ENCODE measurements around the gene CCDC13. TPM values are rescaled to one million over a fixed set of nuclear protein-coding genes. Genes with fewer than 3 reads are reported as not detected.
A peak's percentile ranks its signal among the peaks of the same experiment; 100 is the strongest.

The CCDC13 gene
- total RNA-seq, 5 donors from 2014 or later (not counting 1 experiment from before 2014, with no cell fraction given) = 0.28 to 2.1 (median 1.3) TPM; not detected in 1

- no peak overlapping the region for H3K27ac ChIP-seq (ENCODE audit: low read length)
- CTCF ChIA-PET = no interaction called here
- DNase-seq = peak in 2 of 35 experiments; percentile 5 to 13
These were observed 32.2 kb upstream of the CCDC13 start for GRCh38 chr3:42805141-42805821.

GRCh38 chr3:42804831-42805132 lies 31.7 kb upstream of the CCDC13 start:
- ATAC-seq (replicated peaks in 1 of 4) = peak in 2 of 4 experiments; percentile 1 to 7
- DNase-seq = no peak
- H3K27ac ChIP-seq (ENCODE audit: low read length) = peak overlapping the region; percentile 74
- Mint-ChIP-seq H3K36me3 (no peaks in the 10 kb centered on the region), H3K27me3 (peaks cover 14 to 26% of the 10 kb centered on the region in 2 donors), H3K27ac (peak overlapping the region in 1 of 2 donors; percentile 92), H3K9me3 (no peaks in the 10 kb centered on the region), H3K4me1 (peaks cover 44 to 48% (median 47%) of the 10 kb centered on the region in 3 donors), H3K4me3 (peak overlapping the region; percentile 96 to 97 (median 97))
- WGBS (ENCODE audit: insufficient coverage) = 0% methylated on average over 3 of the region's 13 CpGs
- H3K36me3 ChIP-seq (ENCODE audit: control insufficient read depth in 2 of 2, extremely low read depth in 1 of 2, insufficient read depth in 1 of 2, low read length in 1 of 2) = no peaks in the 10 kb centered on the region
- H3K9me3 ChIP-seq = no peaks in the 10 kb centered on the region
- peaks cover 18 to 19% of the 10 kb centered on the region in 2 experiments for H3K4me1 ChIP-seq (ENCODE audit: control insufficient read depth in 1 of 2, extremely low read depth in 1 of 2, insufficient read depth in 2 of 2, low read length in 2 of 2)
- ChIA-PET CTCF (interaction anchor here in 1 of 2 donors (0.7 kb wide), 1 partner anchor 16 kb away, joined by 3 read pairs; no protein-coding TSS in a partner anchor), POLR2A (interaction anchor here (0.5 kb wide), 2 partner anchors 21 to 492 kb away, joined by 3 read pairs; no protein-coding TSS in a partner anchor)
- peak overlapping the region; percentile 75 to 91 for H3K4me3 ChIP-seq (ENCODE audit: control insufficient read depth in 1 of 2, extremely low read depth in 1 of 2, low read length in 1 of 2)
- peaks cover 0 to 8% of the 10 kb centered on the region in 2 experiments for H3K27me3 ChIP-seq (replicated peaks in 1 of 2; ENCODE audit: control insufficient read depth in 2 of 2, extremely low read depth in 1 of 2, insufficient read depth in 2 of 2, low read length in 1 of 2)

More at GRCh38 chr3:42805141-42805821, 32.2 kb upstream of the CCDC13 start:
- Mint-ChIP-seq H3K27me3 (peaks cover 14 to 26% of the 10 kb centered on the region in 2 donors), H3K9me3 (no peaks in the 10 kb centered on the region), H3K4me1 (peaks cover 39 to 44% (median 43%) of the 10 kb centered on the region in 3 donors), H3K4me3 (peak overlapping the region; percentile 96 to 97 (median 97)), H3K36me3 (no peaks in the 10 kb centered on the region), H3K27ac (peak overlapping the region in 1 of 2 donors; percentile 28)
- ATAC-seq (replicated peaks in 1 of 4) = no peak
- POLR2A ChIA-PET = interaction anchor here (0.5 kb wide), 2 partner anchors 20 to 491 kb away, joined by 3 read pairs; no protein-coding TSS in a partner anchor
- Histone ChIP-seq H3K27me3 (replicated peaks in 1 of 2; ENCODE audit: control insufficient read depth in 2 of 2, extremely low read depth in 1 of 2, insufficient read depth in 2 of 2, low read length in 1 of 2) (peaks cover 0 to 8% of the 10 kb centered on the region in 2 experiments), H3K36me3 (ENCODE audit: control insufficient read depth in 2 of 2, extremely low read depth in 1 of 2, insufficient read depth in 1 of 2, low read length in 1 of 2) (no peaks in the 10 kb centered on the region), H3K4me1 (ENCODE audit: control insufficient read depth in 1 of 2, extremely low read depth in 1 of 2, insufficient read depth in 2 of 2, low read length in 2 of 2) (peaks cover 15 to 17% of the 10 kb centered on the region in 2 experiments), H3K9me3 (no peaks in the 10 kb centered on the region), H3K4me3 (ENCODE audit: control insufficient read depth in 1 of 2, extremely low read depth in 1 of 2, low read length in 1 of 2) (peak overlapping the region; percentile 75 to 91)
- WGBS (ENCODE audit: insufficient coverage) = 76% methylated on average over 16 of the region's 23 CpGs

- H3K27me3 ChIP-seq (replicated peaks in 1 of 2; ENCODE audit: control insufficient read depth in 2 of 2, extremely low read depth in 1 of 2, insufficient read depth in 2 of 2, low read length in 1 of 2) = peaks cover 0 to 8% of the 10 kb centered on the region in 2 experiments
- peak; percentile 99 to 100 (median 99) for ATAC-seq (replicated peaks in 1 of 4)
- H3K27me3 Mint-ChIP-seq = peaks cover 14 to 23% of the 10 kb centered on the region in 2 donors
- peak within 1 kb of the TSS; percentile 96 to 97 (median 97) for H3K4me3 Mint-ChIP-seq
- 1% methylated on average over 58 of the region's 63 CpGs for WGBS (ENCODE audit: insufficient coverage)
- no peaks in the 10 kb centered on the region for H3K9me3 ChIP-seq
- no peaks in the 10 kb centered on the region for H3K36me3 Mint-ChIP-seq
- H3K4me3 ChIP-seq (ENCODE audit: control insufficient read depth in 1 of 2, extremely low read depth in 1 of 2, low read length in 1 of 2) = peak within 1 kb of the TSS; percentile 75 to 91
- peak within 1 kb of the TSS; percentile 89 to 92 for H3K27ac Mint-ChIP-seq
- ChIA-PET CTCF (interaction anchor here in 1 of 2 donors (0.7 to 1.1 kb wide), 2 partner anchors 16 to 27 kb away, joined by 3 read pairs; no protein-coding TSS in a partner anchor), POLR2A (interaction anchor here (0.5 kb wide), 2 partner anchors 21 to 492 kb away, joined by 3 read pairs; no protein-coding TSS in a partner anchor)
- no peaks in the 10 kb centered on the region for H3K36me3 ChIP-seq (ENCODE audit: control insufficient read depth in 2 of 2, extremely low read depth in 1 of 2, insufficient read depth in 1 of 2, low read length in 1 of 2)
- peak within 1 kb of the TSS; percentile 74 for H3K27ac ChIP-seq (ENCODE audit: low read length)
- H3K4me1 Mint-ChIP-seq = peaks cover 49 to 52% (median 51%) of the 10 kb centered on the region in 3 donors
- peaks cover 18 to 19% of the 10 kb centered on the region in 2 experiments for H3K4me1 ChIP-seq (ENCODE audit: control insufficient read depth in 1 of 2, extremely low read depth in 1 of 2, insufficient read depth in 2 of 2, low read length in 2 of 2)
- no peaks in the 10 kb centered on the region for H3K9me3 Mint-ChIP-seq
- DNase-seq = peak; percentile 83 to 96 (median 90)
These were observed 31.2 kb upstream of the CCDC13 start, which contains the start of gene HIGD1A for GRCh38 chr3:42804106-42804830. Gene HIGD1A, minus strand, starts transcription at chr3:42804490. Its CDS starts 10,237 bp downstream, at chr3:42794253.

GRCh38 chr3:42803414-42804105 lies 30.5 kb upstream of the CCDC13 start:
- Mint-ChIP-seq H3K36me3 (no peaks in the 10 kb centered on the region), H3K4me3 (peak overlapping the region; percentile 96 to 97 (median 97)), H3K4me1 (peaks cover 49 to 52% (median 51%) of the 10 kb centered on the region in 3 donors), H3K9me3 (no peaks in the 10 kb centered on the region), H3K27me3 (peaks cover 14 to 20% of the 10 kb centered on the region in 2 donors), H3K27ac (peak overlapping the region; percentile 89 to 92)
- H3K9me3 ChIP-seq = no peaks in the 10 kb centered on the region
- peaks cover 18 to 19% of the 10 kb centered on the region in 2 experiments for H3K4me1 ChIP-seq (ENCODE audit: control insufficient read depth in 1 of 2, extremely low read depth in 1 of 2, insufficient read depth in 2 of 2, low read length in 2 of 2)
- peak in 13 of 35 experiments; percentile 2 to 47 (median 7) for DNase-seq
- H3K4me3 ChIP-seq (ENCODE audit: control insufficient read depth in 1 of 2, extremely low read depth in 1 of 2, low read length in 1 of 2) = peak overlapping the region; percentile 75 to 91
- POLR2A ChIA-PET = no interaction called here
- H3K27me3 ChIP-seq (replicated peaks in 1 of 2; ENCODE audit: control insufficient read depth in 2 of 2, extremely low read depth in 1 of 2, insufficient read depth in 2 of 2, low read length in 1 of 2) = peaks cover 0 to 8% of the 10 kb centered on the region in 2 experiments
- ATAC-seq (replicated peaks in 1 of 4) = peak; percentile 12 to 28 (median 19)
- H3K36me3 ChIP-seq (ENCODE audit: control insufficient read depth in 2 of 2, extremely low read depth in 1 of 2, insufficient read depth in 1 of 2, low read length in 1 of 2) = no peaks in the 10 kb centered on the region
- 5% methylated on average over 33 of the region's 33 CpGs for WGBS (ENCODE audit: insufficient coverage)
- CTCF ChIA-PET = interaction anchor here in 1 of 2 donors (0.9 to 1.1 kb wide), 2 partner anchors 23 to 28 kb away, joined by 3 read pairs; no protein-coding TSS in a partner anchor
- peak overlapping the region; percentile 74 for H3K27ac ChIP-seq (ENCODE audit: low read length)

GRCh38 chr3:42802876-42803413 lies 29.9 kb upstream of the CCDC13 start:
- peaks cover 0 to 8% of the 10 kb centered on the region in 2 experiments for H3K27me3 ChIP-seq (replicated peaks in 1 of 2; ENCODE audit: control insufficient read depth in 2 of 2, extremely low read depth in 1 of 2, insufficient read depth in 2 of 2, low read length in 1 of 2)
- peak overlapping the region; percentile 27 to 91 for H3K4me3 ChIP-seq (ENCODE audit: control insufficient read depth in 1 of 2, extremely low read depth in 1 of 2, low read length in 1 of 2)
- ChIA-PET POLR2A (interaction anchor here in 1 of 2 donors (0.6 kb wide), 1 partner anchor 730 kb away, joined by 3 read pairs; no protein-coding TSS in a partner anchor), CTCF (interaction anchor here in 1 of 2 donors (0.9 to 1.1 kb wide), 2 partner anchors 23 to 28 kb away, joined by 3 read pairs; no protein-coding TSS in a partner anchor)
- no peaks in the 10 kb centered on the region for H3K9me3 ChIP-seq
- no peaks in the 10 kb centered on the region for H3K36me3 Mint-ChIP-seq
- WGBS (ENCODE audit: insufficient coverage) = 92% methylated on average over 8 of the region's 11 CpGs
- H3K27ac ChIP-seq (ENCODE audit: low read length) = no peak overlapping the region
- peaks cover 18 to 19% of the 10 kb centered on the region in 2 experiments for H3K4me1 ChIP-seq (ENCODE audit: control insufficient read depth in 1 of 2, extremely low read depth in 1 of 2, insufficient read depth in 2 of 2, low read length in 2 of 2)
- no peaks in the 10 kb centered on the region for H3K36me3 ChIP-seq (ENCODE audit: control insufficient read depth in 2 of 2, extremely low read depth in 1 of 2, insufficient read depth in 1 of 2, low read length in 1 of 2)
- peaks cover 14 to 18% of the 10 kb centered on the region in 2 donors for H3K27me3 Mint-ChIP-seq
- peaks cover 49 to 52% (median 51%) of the 10 kb centered on the region in 3 donors for H3K4me1 Mint-ChIP-seq
- H3K27ac Mint-ChIP-seq = peak overlapping the region; percentile 3 to 89
- no peak for ATAC-seq (replicated peaks in 1 of 4)
- H3K9me3 Mint-ChIP-seq = no peaks in the 10 kb centered on the region
- peak overlapping the region; percentile 96 to 97 (median 97) for H3K4me3 Mint-ChIP-seq
- DNase-seq = no peak

All from T-cell (primary cell).